ENCODE results near the gene TGM6.

TGM6 gene

GRCh38 chr20:2380601-2381000 lies at the start of gene TGM6:
Gene TGM6, plus strand, starts transcription at chr20:2380901. Its CDS starts 68 bp downstream, at chr20:2380969.
- H3K36me3 ChIP-seq: no peaks in the 10 kb centered on the region
- H3K27me3 ChIP-seq (ENCODE audit: insufficient read depth, low read depth, severe bottlenecking): no peaks in the 10 kb centered on the region
- TF ChIP-seq CTCF (IDR thresholded peaks at IDR 0.05; ENCODE audit: low read depth, low read length): no peak
- H3K27ac ChIP-seq: no peak within 1 kb of the TSS
- no peak within 1 kb of the TSS for H3K4me3 ChIP-seq (ENCODE audit: low read depth, low read length)
- no peaks in the 10 kb centered on the region for H3K9me3 ChIP-seq (ENCODE audit: severe bottlenecking)
- no peak for DNase-seq

GRCh38 chr20:2331106-2331505 lies 49.6 kb upstream of the TGM6 start:
- Histone ChIP-seq H3K27ac (no peak overlapping the region), H3K9me3 (ENCODE audit: severe bottlenecking) (peaks cover 3% of the 10 kb centered on the region), H3K36me3 (no peaks in the 10 kb centered on the region), H3K4me3 (ENCODE audit: low read depth, low read length) (no peak overlapping the region), H3K27me3 (ENCODE audit: insufficient read depth, low read depth, severe bottlenecking) (no peaks in the 10 kb centered on the region)
- TF ChIP-seq CTCF (IDR thresholded peaks at IDR 0.05; ENCODE audit: low read depth, low read length): no peak
- DNase-seq: no peak

GRCh38 chr20:2331901-2332565 lies 48.7 kb upstream of the TGM6 start:
- no peak overlapping the region for H3K4me3 ChIP-seq (ENCODE audit: low read depth, low read length)
- TF ChIP-seq CTCF (IDR thresholded peaks at IDR 0.05; ENCODE audit: low read depth, low read length): no peak
- no peaks in the 10 kb centered on the region for H3K9me3 ChIP-seq (ENCODE audit: severe bottlenecking)
- no peak overlapping the region for H3K27ac ChIP-seq
- H3K27me3 ChIP-seq (ENCODE audit: insufficient read depth, low read depth, severe bottlenecking): no peaks in the 10 kb centered on the region
- H3K36me3 ChIP-seq: no peaks in the 10 kb centered on the region
- no peak for DNase-seq

- Histone ChIP-seq H3K9me3 (ENCODE audit: severe bottlenecking) (no peaks in the 10 kb centered on the region), H3K4me3 (ENCODE audit: low read depth, low read length) (no peak overlapping the region), H3K27ac (no peak overlapping the region), H3K27me3 (ENCODE audit: insufficient read depth, low read depth, severe bottlenecking) (no peaks in the 10 kb centered on the region), H3K36me3 (no peaks in the 10 kb centered on the region)
- DNase-seq: no peak
- TF ChIP-seq CTCF (IDR thresholded peaks at IDR 0.05; ENCODE audit: low read depth, low read length): no peak
These were observed 48.0 kb upstream of the TGM6 start for GRCh38 chr20:2332711-2333110.

- no peak for DNase-seq
- TF ChIP-seq CTCF (IDR thresholded peaks at IDR 0.05; ENCODE audit: low read depth, low read length): no peak
- Histone ChIP-seq H3K27ac (no peak overlapping the region), H3K36me3 (no peaks in the 10 kb centered on the region), H3K27me3 (ENCODE audit: insufficient read depth, low read depth, severe bottlenecking) (peaks cover 4% of the 10 kb centered on the region), H3K9me3 (ENCODE audit: severe bottlenecking) (no peaks in the 10 kb centered on the region), H3K4me3 (ENCODE audit: low read depth, low read length) (no peak overlapping the region)
These were observed 46.9 kb upstream of the TGM6 start for GRCh38 chr20:2333821-2334220.
